SK-N-SH treated with all-trans-retinoic acid at 6 μM for 48 hours (cell line): ENCODE measurements around the gene DYNC1H1.
A peak's percentile ranks its signal among the peaks of the same experiment; 100 is the strongest.

ENCODE experiments used
- ARNTL ChIP-seq: fragments of 450-650 bp; formaldehyde crosslinking; IDR thresholded peaks from 2 replicates; pipeline ENCODE4 v1.5.0; 2020; ENCODE audit warnings: low read depth, mild to moderate bottlenecking, moderate library complexity, borderline replicate concordance
- CREB5 ChIP-seq: fragments of 250-450 bp; sonication (Bioruptor Pico); IDR thresholded peaks from 2 replicates; pipeline ENCODE4 v1.5.1; 2020; ENCODE audit warnings: low read depth, mild to moderate bottlenecking, moderate library complexity
- CSDC2 ChIP-seq: fragments of 250-450 bp; sonication (Bioruptor Pico); IDR thresholded peaks from 2 replicates; pipeline ENCODE4 v1.5.0; 2020; ENCODE audit warnings: mild to moderate bottlenecking, moderate library complexity
- ESRRG ChIP-seq: fragments of 250-450 bp; sonication (Bioruptor Pico); IDR thresholded peaks from 2 replicates; pipeline ENCODE4 v1.6.1; 2021; ENCODE audit warnings: mild to moderate bottlenecking
- GLIS3 ChIP-seq: fragments of 250-450 bp; sonication (Bioruptor Pico); IDR thresholded peaks from 2 replicates; pipeline ENCODE4 v1.5.0; 2020; ENCODE audit warnings: mild to moderate bottlenecking, moderate library complexity
- ISL1 ChIP-seq: fragments of 250-450 bp; sonication (Bioruptor Pico); IDR thresholded peaks from 2 replicates; pipeline ENCODE4 v2.1.2; 2022; ENCODE audit warnings: mild to moderate bottlenecking, moderate library complexity
- POU6F1 ChIP-seq: fragments of 250-450 bp; sonication (Bioruptor Pico); IDR thresholded peaks from 2 replicates; pipeline ENCODE4 v1.8.0; 2021; ENCODE audit warnings: low read depth, mild to moderate bottlenecking, moderate library complexity, borderline replicate concordance
- RARB ChIP-seq: fragments of 250-450 bp; sonication (Bioruptor Pico); IDR thresholded peaks from 2 replicates; pipeline ENCODE4 v1.8.0; 2021; ENCODE audit warnings: mild to moderate bottlenecking, moderate library complexity
- TCF4 ChIP-seq: fragments of 250-450 bp; sonication (Bioruptor Pico); IDR thresholded peaks from 2 replicates; pipeline ENCODE4 v1.8.0; 2021; ENCODE audit warnings: mild to moderate bottlenecking, moderate library complexity, borderline replicate concordance
- TOX ChIP-seq: fragments of 250-450 bp; sonication (Bioruptor Pico); IDR thresholded peaks from 2 replicates; pipeline ENCODE4 v1.8.0; 2021; ENCODE audit warnings: mild to moderate bottlenecking, moderate library complexity, borderline replicate concordance
- ZC3H10 ChIP-seq: fragments of 250-450 bp; sonication (Bioruptor Pico); IDR thresholded peaks from 2 replicates; pipeline ENCODE4 v1.5.1; 2021; ENCODE audit warnings: mild to moderate bottlenecking, moderate library complexity
- ZFP30 ChIP-seq: fragments of 450-650 bp; formaldehyde crosslinking; IDR thresholded peaks from 2 replicates; pipeline ENCODE4 v1.5.0; 2022; ENCODE audit warnings: mild to moderate bottlenecking, moderate library complexity
- ZNF565 ChIP-seq: fragments of 450-650 bp; formaldehyde crosslinking; conservative IDR thresholded peaks from 2 replicates; pipeline ENCODE4 v1.5.0; 2020; ENCODE audit warnings: low read depth, mild to moderate bottlenecking, moderate library complexity

GRCh38 chr14:102086972-102087761, 122.8 kb downstream of the DYNC1H1 start, which contains the start of gene HSP90AA1:
- TF ChIP-seq ZFP30 (CRISPR knock-in tag) (no peak), ZC3H10 (CRISPR knock-in tag) (peak; percentile 5; the same call in 1 of the 2 replicates), GLIS3 (CRISPR knock-in tag) (peak; percentile 62; the same call in 1 of the 2 replicates), TOX (CRISPR knock-in tag) (no peak), RARB (CRISPR knock-in tag) (no peak), ARNTL (CRISPR knock-in tag) (no peak), POU6F1 (CRISPR knock-in tag) (no peak), CREB5 (no peak), ZNF565 (CRISPR knock-in tag) (no peak), ESRRG (CRISPR knock-in tag) (no peak), CSDC2 (CRISPR knock-in tag) (0 out of 2 replicates have a peak, but pooled peaks have one; percentile 46), TCF4 (CRISPR knock-in tag) (no peak), ISL1 (CRISPR knock-in tag) (no peak)
